Testis (tissue), 2 donors: ENCODE results near the gene TSC22D3.

ENCODE experiments used
- POLR2A ChIP-seq: fragments of 450-650 bp; IDR thresholded peaks from one replicate; pipeline ENCODE4 v1.6.1; 2017; ENCODE audit warnings: antibody characterized with exemption, mild to moderate bottlenecking, moderate library complexity
- TF ChIP-seq, protein P1 (sequence below), 3 experiments: fragments of 450-650 bp in 2 of 3; fragments of 200-600 bp in 1 of 3; sonication (generic) in 1 of 3; IDR thresholded peaks; one replicate each; pipeline ENCODE4 v1.5.1; 2016 to 2019; ENCODE audit warnings: antibody characterized with exemption in 3 of 3, mild to moderate bottlenecking in 2 of 3, moderate library complexity in 1 of 3

DNA sequence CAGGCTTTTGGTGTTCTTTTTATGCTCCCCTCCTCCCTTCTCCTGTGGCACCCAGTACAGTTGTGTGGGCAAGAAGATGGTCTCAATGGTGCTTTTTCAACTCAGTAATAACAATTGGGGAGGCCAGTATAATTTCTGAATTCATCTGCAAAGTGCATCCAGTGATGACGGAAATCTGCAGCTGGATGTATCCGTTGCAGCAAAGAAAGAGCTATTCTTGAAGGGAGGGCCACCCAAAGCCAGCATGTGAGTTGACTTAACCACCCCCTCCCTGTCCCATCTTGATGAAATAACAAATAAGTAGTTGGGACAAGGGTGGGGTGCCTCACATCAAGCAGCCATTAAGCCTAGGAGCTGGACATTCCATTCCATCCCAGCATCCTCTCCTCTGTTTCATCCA, 30.7 kb downstream of the TSC22D3 start:
- TF ChIP-seq, protein P1, sequence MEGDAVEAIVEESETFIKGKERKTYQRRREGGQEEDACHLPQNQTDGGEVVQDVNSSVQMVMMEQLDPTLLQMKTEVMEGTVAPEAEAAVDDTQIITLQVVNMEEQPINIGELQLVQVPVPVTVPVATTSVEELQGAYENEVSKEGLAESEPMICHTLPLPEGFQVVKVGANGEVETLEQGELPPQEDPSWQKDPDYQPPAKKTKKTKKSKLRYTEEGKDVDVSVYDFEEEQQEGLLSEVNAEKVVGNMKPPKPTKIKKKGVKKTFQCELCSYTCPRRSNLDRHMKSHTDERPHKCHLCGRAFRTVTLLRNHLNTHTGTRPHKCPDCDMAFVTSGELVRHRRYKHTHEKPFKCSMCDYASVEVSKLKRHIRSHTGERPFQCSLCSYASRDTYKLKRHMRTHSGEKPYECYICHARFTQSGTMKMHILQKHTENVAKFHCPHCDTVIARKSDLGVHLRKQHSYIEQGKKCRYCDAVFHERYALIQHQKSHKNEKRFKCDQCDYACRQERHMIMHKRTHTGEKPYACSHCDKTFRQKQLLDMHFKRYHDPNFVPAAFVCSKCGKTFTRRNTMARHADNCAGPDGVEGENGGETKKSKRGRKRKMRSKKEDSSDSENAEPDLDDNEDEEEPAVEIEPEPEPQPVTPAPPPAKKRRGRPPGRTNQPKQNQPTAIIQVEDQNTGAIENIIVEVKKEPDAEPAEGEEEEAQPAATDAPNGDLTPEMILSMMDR (IDR thresholded peaks at IDR 0.05) = no peak
- no peak for TF ChIP-seq POLR2A
